ENCODE results near the gene LRCH1. TPM values are rescaled to one million over a fixed set of nuclear protein-coding genes. Genes with fewer than 3 reads are reported as not detected.
A peak's percentile ranks its signal among the peaks of the same experiment; 100 is the strongest.

Gene LRCH1
- total RNA-seq, 3 donors from 2014 or later, result 17.0 to 40.4 (median 24.6) TPM

DNA sequence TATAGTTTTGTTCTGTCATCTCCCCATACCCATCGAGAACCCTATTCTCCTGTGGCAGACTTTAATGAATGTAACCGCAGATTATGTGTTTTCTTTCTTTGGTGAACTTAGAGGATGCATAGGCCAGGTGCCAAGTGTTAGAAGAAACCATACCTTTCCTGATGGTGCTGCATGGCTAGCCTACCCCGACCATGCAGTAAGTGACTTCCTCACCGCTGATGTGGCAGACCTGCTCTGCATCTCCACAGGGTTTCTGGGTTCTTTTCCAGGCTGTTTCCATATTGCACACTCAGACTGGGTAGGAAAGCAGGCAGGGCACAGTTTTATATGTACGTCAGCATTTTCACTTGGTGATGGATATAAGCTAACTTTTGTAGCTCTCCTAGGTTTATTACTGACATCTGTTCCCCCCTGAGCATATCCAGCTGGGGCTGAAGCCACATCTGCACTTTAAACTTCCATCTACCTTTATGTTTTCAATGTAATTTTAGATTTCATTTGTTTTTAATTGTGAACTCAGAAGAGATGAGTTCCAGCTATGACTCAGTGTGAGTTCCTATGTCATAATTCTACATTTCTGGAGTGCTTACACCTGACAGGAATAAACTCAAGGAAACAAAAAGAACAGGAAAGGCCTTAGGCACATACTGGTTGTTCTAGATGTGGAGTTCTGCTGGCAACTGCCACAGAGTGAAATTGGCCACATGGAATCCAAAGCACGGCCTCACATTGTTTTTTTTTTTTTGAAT is 42.3 kb downstream of the LRCH1 start:
- peak in 1 of 2 donors; percentile 80 for DNase-seq (ENCODE audit: low spot score in 2 of 2)
- TF ChIP-seq POLR2AphosphoS5 (IDR thresholded peaks at IDR 0.05) (peak in 2 of 3 donors; percentile 49 to 56), POLR2A (IDR thresholded peaks at IDR 0.05) (no peak)
- Histone ChIP-seq H3K36me3 (no peaks in the 10 kb centered on the region), H3K9me3 (no peaks in the 10 kb centered on the region), H3K27ac (peak overlapping the region; percentile 85 to 86), H3K27me3 (no peaks in the 10 kb centered on the region), H3K4me1 (peaks cover 3 to 12% of the 10 kb centered on the region in 2 donors), H3K4me3 (no peak overlapping the region)
- intact Hi-C loops (cut with DNase I; ENCODE audit: low total_unique reads), result no loop called here

DNA sequence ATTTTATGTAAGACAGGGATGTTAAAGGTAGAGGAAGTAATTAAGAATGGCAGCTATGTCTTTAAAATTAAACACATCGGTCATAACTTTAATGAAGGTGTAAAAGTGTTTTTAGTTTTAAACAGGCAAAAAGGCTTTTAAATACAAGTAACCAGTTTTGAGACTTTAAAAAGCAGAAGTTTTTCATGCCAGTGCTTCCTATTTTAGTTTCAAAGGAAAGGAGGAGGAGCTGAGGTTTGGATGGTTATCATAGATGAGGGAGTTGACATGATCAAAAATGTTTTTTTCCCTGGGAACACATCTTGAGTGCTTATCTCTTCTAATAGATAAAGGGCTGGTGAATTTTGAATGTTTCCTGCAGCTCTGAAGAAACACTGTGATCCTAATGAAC is 42.9 kb downstream of the LRCH1 start:
- TF ChIP-seq, protein P1, sequence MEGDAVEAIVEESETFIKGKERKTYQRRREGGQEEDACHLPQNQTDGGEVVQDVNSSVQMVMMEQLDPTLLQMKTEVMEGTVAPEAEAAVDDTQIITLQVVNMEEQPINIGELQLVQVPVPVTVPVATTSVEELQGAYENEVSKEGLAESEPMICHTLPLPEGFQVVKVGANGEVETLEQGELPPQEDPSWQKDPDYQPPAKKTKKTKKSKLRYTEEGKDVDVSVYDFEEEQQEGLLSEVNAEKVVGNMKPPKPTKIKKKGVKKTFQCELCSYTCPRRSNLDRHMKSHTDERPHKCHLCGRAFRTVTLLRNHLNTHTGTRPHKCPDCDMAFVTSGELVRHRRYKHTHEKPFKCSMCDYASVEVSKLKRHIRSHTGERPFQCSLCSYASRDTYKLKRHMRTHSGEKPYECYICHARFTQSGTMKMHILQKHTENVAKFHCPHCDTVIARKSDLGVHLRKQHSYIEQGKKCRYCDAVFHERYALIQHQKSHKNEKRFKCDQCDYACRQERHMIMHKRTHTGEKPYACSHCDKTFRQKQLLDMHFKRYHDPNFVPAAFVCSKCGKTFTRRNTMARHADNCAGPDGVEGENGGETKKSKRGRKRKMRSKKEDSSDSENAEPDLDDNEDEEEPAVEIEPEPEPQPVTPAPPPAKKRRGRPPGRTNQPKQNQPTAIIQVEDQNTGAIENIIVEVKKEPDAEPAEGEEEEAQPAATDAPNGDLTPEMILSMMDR (IDR thresholded peaks at IDR 0.05), result no peak
- TF ChIP-seq POLR2A (IDR thresholded peaks at IDR 0.05) (no peak), POLR2AphosphoS5 (IDR thresholded peaks at IDR 0.05) (no peak)
- Histone ChIP-seq H3K27ac (peak overlapping the region; percentile 86 to 88), H3K9me3 (no peaks in the 10 kb centered on the region), H3K4me3 (peak overlapping the region in 2 of 3 donors; percentile 3 to 22), H3K4me1 (peaks cover 3 to 12% of the 10 kb centered on the region in 2 donors), H3K36me3 (no peaks in the 10 kb centered on the region), H3K27me3 (no peaks in the 10 kb centered on the region)
- no peak for DNase-seq (ENCODE audit: low spot score in 2 of 2)
- intact Hi-C loops (cut with DNase I; ENCODE audit: low total_unique reads), result no loop called here

DNA sequence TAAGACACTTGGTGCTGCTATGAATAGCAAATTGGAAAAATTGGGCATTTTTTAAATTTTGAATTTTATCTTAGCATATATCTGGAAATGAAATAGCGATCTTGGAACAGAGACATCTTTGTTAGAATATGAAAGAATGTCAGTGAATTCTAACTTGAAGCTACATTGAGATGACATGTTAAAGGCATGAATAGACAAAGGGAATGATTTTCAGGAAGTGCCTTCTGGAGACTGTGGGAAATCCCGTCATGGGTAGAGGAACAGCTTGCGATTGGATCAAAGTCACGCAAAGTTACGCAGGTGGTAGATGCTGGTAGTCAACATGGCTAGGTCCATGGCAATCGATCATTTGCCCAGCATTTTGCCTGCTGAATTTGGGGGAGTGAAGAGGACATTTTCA is 43.5 kb downstream of the LRCH1 start:
- DNase-seq (ENCODE audit: low spot score in 2 of 2), result no peak
- Histone ChIP-seq H3K36me3 (no peaks in the 10 kb centered on the region), H3K9me3 (no peaks in the 10 kb centered on the region), H3K4me3 (peak overlapping the region in 1 of 3 donors; percentile 5), H3K4me1 (peaks cover 3 to 12% of the 10 kb centered on the region in 2 donors), H3K27ac (peak overlapping the region; percentile 86 to 88), H3K27me3 (no peaks in the 10 kb centered on the region)
- TF ChIP-seq POLR2A (IDR thresholded peaks at IDR 0.05) (no peak), POLR2AphosphoS5 (IDR thresholded peaks at IDR 0.05) (no peak)
- TF ChIP-seq, protein P1 (IDR thresholded peaks at IDR 0.05), result no peak
- intact Hi-C loops (cut with DNase I; ENCODE audit: low total_unique reads), result no loop called here

DNA sequence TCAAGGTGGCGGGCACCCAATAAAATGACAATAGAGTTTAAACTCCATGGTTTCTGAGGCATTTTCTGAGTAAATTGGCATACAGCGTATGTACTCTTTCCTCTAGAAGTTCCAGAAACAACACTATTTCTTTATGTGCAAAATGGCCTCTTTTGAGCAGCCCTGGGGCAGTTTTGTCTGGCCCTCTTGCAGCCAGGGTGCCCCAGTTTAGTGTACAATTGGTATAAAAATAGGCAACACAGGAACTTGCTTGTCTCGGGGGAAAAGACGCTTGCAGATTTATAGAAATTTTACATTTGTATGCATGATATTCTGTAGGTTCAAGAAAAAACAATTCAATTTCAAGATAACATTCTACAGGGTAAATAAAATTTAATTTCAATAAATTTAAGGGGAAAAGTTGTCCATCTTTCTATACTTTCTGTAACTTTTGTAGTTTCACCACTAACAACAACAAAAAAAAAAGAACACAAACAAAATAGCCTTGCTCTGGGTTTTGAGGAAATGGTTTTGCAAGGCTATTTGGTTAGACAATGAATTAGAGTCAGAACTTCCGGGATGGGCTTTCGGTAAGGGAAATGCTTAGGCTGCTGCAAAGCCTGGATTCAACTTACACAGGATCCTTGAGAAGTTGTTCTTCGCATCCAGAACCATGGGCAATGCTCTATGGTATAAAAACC is 45.3 kb downstream of the LRCH1 start:
- intact Hi-C loops (cut with DNase I; ENCODE audit: low total_unique reads), result no loop called here
- TF ChIP-seq POLR2A (IDR thresholded peaks at IDR 0.05) (no peak), POLR2AphosphoS5 (IDR thresholded peaks at IDR 0.05) (no peak)
- TF ChIP-seq, protein P1 (IDR thresholded peaks at IDR 0.05), result no peak
- Histone ChIP-seq H3K9me3 (no peaks in the 10 kb centered on the region), H3K4me1 (peaks cover 3 to 12% of the 10 kb centered on the region in 2 donors), H3K27ac (peak overlapping the region; percentile 39 to 86), H3K4me3 (no peak overlapping the region), H3K36me3 (no peaks in the 10 kb centered on the region), H3K27me3 (no peaks in the 10 kb centered on the region)
- DNase-seq (ENCODE audit: low spot score in 2 of 2), result no peak

DNA sequence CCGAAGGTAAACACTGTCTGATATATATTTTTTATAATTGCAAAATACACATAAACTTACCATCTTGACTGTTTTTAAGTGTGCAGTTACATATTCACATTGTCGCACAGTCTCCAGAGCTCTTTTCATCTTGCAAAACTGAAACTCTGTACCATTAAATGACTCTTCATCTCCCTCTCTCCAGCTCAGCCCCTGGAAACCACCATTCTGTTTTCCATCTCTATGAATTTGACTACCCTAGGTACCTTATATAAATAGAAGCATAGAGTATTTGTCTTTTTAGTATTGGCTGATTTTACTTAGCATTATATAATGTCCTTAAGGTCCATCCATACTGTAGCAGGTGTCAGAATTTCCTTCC is 45.8 kb downstream of the LRCH1 start:
- Histone ChIP-seq H3K4me3 (no peak overlapping the region), H3K27ac (no peak overlapping the region), H3K4me1 (peaks cover 3 to 12% of the 10 kb centered on the region in 2 donors), H3K36me3 (no peaks in the 10 kb centered on the region), H3K27me3 (no peaks in the 10 kb centered on the region), H3K9me3 (no peaks in the 10 kb centered on the region)
- DNase-seq (ENCODE audit: low spot score in 2 of 2), result no peak
- intact Hi-C loops (cut with DNase I; ENCODE audit: low total_unique reads), result no loop called here
- TF ChIP-seq POLR2AphosphoS5 (IDR thresholded peaks at IDR 0.05) (no peak), POLR2A (IDR thresholded peaks at IDR 0.05) (no peak)
- TF ChIP-seq, protein P1 (IDR thresholded peaks at IDR 0.05), result no peak
